Mesothelial cell of epicardium (in vitro differentiated cells): ENCODE data around the gene ATXN1. TPM values are rescaled to one million over a fixed set of nuclear protein-coding genes. Genes with fewer than 3 reads are reported as not detected.

Source experiments
- DNase-seq, 2 experiments: peaks; one replicate each; pipeline ENCODE4 v3.0.0; 2021; ENCODE audit warnings: low spot score in 2 of 2; ENCODE audit not compliant: unreplicated experiment in 2 of 2
- H3K27ac Mint-ChIP-seq: 2 replicates; pipeline ENCODE4 v1.8.0; 2021; ENCODE audit warnings: mixed read lengths
- H3K27me3 Mint-ChIP-seq: 2 replicates; pipeline ENCODE4 v1.8.0; 2021; ENCODE audit warnings: low read depth, mixed read lengths
- H3K36me3 Mint-ChIP-seq: 2 replicates; pipeline ENCODE4 v1.8.0; 2021; ENCODE audit warnings: mixed read lengths
- H3K4me1 Mint-ChIP-seq: 2 replicates; pipeline ENCODE4 v1.8.0; 2021; ENCODE audit warnings: mixed read lengths
- H3K4me3 Mint-ChIP-seq: 2 replicates; pipeline ENCODE4 v1.8.0; 2021; ENCODE audit warnings: mild to moderate bottlenecking, moderate library complexity, mixed read lengths
- H3K9me3 Mint-ChIP-seq: 2 replicates; pipeline ENCODE4 v1.8.0; 2021; ENCODE audit warnings: mixed read lengths
- CTCF ChIP-seq: fragments of 200-600 bp; sonication (generic); IDR thresholded peaks from one replicate; pipeline ENCODE4 v1.5.0; 2021; ENCODE audit warnings: antibody characterized with exemption; ENCODE audit not compliant: unreplicated experiment
- total RNA-seq: library from RNA; stranded (reverse); gene quantifications from 3 replicates; pipeline ENCODE4 v1.2.1, GENCODE V29; 2021

Gene ATXN1
- total RNA-seq, 1 donor from 2014 or later: 59.5 TPM

GRCh38 chr6:16671302-16672289 lies 89.7 kb downstream of the ATXN1 start:
- H3K4me1 Mint-ChIP-seq: peaks cover 35% of the 10 kb centered on the region
- H3K4me3 Mint-ChIP-seq: no peak overlapping the region
- no peaks in the 10 kb centered on the region for H3K27me3 Mint-ChIP-seq
- no peaks in the 10 kb centered on the region for H3K9me3 Mint-ChIP-seq
- no peaks in the 10 kb centered on the region for H3K36me3 Mint-ChIP-seq
- no peak for TF ChIP-seq CTCF
- no peak for DNase-seq
- no peak overlapping the region for H3K27ac Mint-ChIP-seq

GRCh38 chr6:16670617-16671051 lies 90.6 kb downstream of the ATXN1 start:
- H3K27ac Mint-ChIP-seq: no peak overlapping the region
- H3K36me3 Mint-ChIP-seq: peaks cover 5% of the 10 kb centered on the region
- no peaks in the 10 kb centered on the region for H3K27me3 Mint-ChIP-seq
- TF ChIP-seq CTCF: no peak
- no peak for DNase-seq
- H3K9me3 Mint-ChIP-seq: peaks cover 5% of the 10 kb centered on the region
- no peak overlapping the region for H3K4me3 Mint-ChIP-seq
- peaks cover 35% of the 10 kb centered on the region for H3K4me1 Mint-ChIP-seq

- TF ChIP-seq CTCF: no peak
- Mint-ChIP-seq H3K36me3 (peaks cover 5% of the 10 kb centered on the region), H3K27me3 (no peaks in the 10 kb centered on the region), H3K4me3 (no peak overlapping the region), H3K4me1 (peaks cover 34% of the 10 kb centered on the region), H3K9me3 (peaks cover 5% of the 10 kb centered on the region), H3K27ac (no peak overlapping the region)
- DNase-seq: no peak
Observed at GRCh38 chr6:16670183-16670582, 91.1 kb downstream of the ATXN1 start.

GRCh38 chr6:16669227-16669626 lies 92.0 kb downstream of the ATXN1 start:
- Mint-ChIP-seq H3K9me3 (peaks cover 5% of the 10 kb centered on the region), H3K36me3 (peaks cover 5% of the 10 kb centered on the region), H3K4me3 (no peak overlapping the region), H3K27me3 (no peaks in the 10 kb centered on the region), H3K4me1 (peaks cover 28% of the 10 kb centered on the region), H3K27ac (no peak overlapping the region)
- no peak for TF ChIP-seq CTCF
- no peak for DNase-seq

- peaks cover 8% of the 10 kb centered on the region for H3K36me3 Mint-ChIP-seq
- peaks cover 26% of the 10 kb centered on the region for H3K4me1 Mint-ChIP-seq
- H3K4me3 Mint-ChIP-seq: no peak overlapping the region
- peak overlapping the region; percentile 31 for H3K27ac Mint-ChIP-seq
- no peak for DNase-seq
- no peaks in the 10 kb centered on the region for H3K27me3 Mint-ChIP-seq
- H3K9me3 Mint-ChIP-seq: peaks cover 5% of the 10 kb centered on the region
- TF ChIP-seq CTCF: no peak
Observed at GRCh38 chr6:16667509-16667908, 93.8 kb downstream of the ATXN1 start.
